ENCODE results near the gene ATP11B.

GRCh38 chr3:182792901-182793662 lies at the start of gene ATP11B:
- TF ChIP-seq BHLHE40 (IDR thresholded peaks at IDR 0.05; ENCODE audit: borderline replicate concordance) (no peak), SUZ12 (IDR thresholded peaks at IDR 0.05) (no peak), SP1 (IDR thresholded peaks at IDR 0.05) (no peak), ELF4 (IDR thresholded peaks at IDR 0.05) (no peak), TARDBP (IDR thresholded peaks at IDR 0.05) (no peak), ARNT (IDR thresholded peaks at IDR 0.05) (no peak), NFRKB (IDR thresholded peaks at IDR 0.05) (no peak), FOXK2 (IDR thresholded peaks at IDR 0.05) (no peak), FOXM1 (IDR thresholded peaks at IDR 0.05; ENCODE audit: borderline replicate concordance) (no peak), HDGF (IDR thresholded peaks at IDR 0.05; ENCODE audit: borderline replicate concordance) (no peak), LEF1 (IDR thresholded peaks at IDR 0.05; ENCODE audit: borderline replicate concordance) (no peak)

All from HEK293T (cell line).